Myocyte (in vitro differentiated cells): Measurements from ENCODE around the gene ABCC8. TPM values are rescaled to one million over a fixed set of nuclear protein-coding genes. Genes with fewer than 3 reads are reported as not detected.

Source experiments
- DNase-seq: peaks from one replicate; pipeline ENCODE4 v3.0.0-alpha.2; 2012; ENCODE audit warnings: low read depth
- polyA plus RNA-seq: library from polyadenylated mRNA; unstranded; fragments of >200 nt; gene quantifications from one replicate; pipeline ENCODE4 v1.2.1, GENCODE V29; 2012; ENCODE audit warnings: missing spikeins
- total RNA-seq: library from RNA; depleted of rRNA; stranded (reverse); fragments of >200 nt; gene quantifications from 2 replicates; pipeline ENCODE4 v1.2.3, GENCODE V29; 2014

The ABCC8 gene
- not detected in 2 replicates for total RNA-seq
- not detected for polyA plus RNA-seq

DNA sequence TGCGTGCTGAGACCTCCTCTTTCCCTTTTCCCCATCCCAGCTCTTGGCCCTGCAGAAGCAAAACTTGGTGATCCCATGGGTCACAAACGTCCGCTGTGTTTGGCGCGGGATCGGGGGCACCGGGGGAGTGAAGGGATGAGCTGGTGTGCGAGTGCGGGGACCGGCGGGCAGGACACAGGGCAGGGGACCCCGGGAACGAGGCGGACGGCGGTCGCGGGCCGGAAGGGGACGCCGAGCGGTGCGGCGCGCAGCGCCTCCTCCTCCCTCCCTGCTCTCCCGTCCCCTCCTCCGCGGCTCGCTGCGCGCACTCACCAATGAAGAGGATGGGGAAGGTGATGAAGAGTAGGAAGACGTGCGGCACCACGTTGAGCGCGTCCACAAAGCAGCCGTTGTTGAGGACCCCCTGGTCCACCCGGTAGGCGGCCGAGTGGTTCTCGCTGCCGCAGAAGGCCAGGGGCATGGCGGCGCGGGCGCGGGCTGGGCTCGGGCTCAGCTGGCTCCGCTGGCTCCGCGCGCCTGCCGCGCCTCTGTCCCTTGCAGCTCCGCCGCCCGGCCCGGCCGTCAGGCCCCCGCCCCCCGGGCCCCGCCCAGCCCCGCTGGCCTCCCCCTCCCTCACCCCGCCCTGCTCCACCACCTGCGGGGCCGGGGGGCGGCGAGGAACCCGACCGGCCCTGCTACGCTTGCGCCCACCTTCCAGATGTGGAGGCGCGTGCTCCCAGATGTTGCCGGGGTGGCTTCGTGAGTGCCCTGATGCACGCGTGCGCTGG is at the start of gene ABCC8:
Gene ABCC8, minus strand, starts transcription at position 529 of the 767 bp plus-strand sequence. Its CDS starts 69 bp downstream, at position 460.
- DNase-seq = no peak

DNA sequence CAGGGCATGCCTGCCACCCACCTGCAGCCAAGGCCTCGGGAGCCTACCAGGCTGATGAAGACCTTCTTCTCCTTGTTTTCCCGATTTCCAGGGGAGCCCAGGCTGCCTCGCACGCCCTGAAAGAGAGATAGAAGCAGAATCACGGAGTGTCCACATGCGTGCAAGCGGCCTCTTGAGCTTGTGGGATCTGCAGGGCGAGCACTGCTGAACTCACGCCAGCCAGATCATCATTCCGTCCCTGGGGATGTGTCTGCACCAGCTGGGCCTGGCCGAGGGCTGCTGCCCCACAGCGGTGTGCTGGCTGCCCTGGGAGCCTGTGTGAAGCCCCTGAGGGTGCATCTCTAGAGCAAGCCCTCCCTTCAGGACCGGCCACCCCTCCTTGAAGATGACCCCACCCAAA is 49.7 kb upstream of the ABCC8 start:
- peak; percentile 52 for DNase-seq

DNA sequence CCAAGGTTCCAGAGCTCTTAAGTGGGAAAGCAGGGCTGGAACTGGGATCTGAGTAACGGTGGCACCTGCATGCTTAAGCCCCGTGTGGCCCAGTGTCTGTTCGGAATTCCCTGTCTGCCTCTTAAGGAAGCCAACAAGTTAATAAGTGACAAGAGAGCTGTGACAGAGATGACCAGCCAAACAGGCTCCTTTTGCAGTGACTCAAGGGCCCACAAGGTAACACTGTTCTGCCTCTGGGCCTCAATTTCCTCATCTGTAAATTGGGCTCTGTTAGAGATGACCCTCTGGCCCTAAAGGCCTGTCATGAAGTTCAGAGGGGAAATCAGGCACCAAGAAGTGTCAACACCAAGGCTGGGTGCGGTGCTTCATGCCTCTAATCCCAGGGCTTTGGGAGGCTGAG is 48.9 kb upstream of the ABCC8 start:
- no peak for DNase-seq

DNA sequence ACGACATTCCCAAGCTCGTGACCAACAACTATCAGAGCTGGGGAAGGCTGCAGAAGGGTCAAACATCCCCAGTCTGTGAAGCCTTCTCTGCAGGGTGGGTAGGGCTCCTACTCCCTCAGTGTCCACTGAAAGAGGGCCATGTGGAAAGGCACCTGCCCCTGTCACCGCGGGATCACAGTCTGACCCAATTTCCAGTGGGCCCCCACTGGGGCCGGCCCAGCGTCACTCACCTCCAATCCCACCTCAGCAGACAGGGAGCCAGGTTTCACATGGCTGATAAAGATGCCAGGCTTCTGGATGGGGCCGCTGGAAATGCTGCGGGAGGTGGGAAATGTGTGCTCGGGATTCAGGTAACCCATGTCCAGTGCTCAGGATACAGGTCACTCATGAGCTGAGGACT is 47.6 kb upstream of the ABCC8 start:
- no peak for DNase-seq

DNA sequence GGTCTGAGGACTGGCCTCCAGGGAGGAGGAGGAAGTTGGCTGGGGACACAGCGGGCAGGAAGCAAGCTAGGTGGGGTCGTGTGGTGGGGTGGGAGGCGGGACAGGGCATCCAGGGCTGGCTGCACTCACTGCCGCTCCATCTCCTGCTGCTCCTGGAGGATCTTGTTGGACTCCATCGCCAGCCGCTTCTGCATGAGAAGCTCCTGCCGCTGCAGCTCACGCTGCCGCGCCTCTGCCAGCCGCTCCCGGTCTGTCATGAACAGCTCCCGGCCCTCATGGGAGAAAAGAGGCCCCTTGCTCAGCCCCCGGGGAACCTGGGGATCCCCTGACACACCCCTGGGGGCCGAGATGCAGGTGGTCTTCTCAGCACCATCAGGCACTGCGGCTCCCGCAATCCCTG is 46.0 kb upstream of the ABCC8 start:
- DNase-seq = no peak

DNA sequence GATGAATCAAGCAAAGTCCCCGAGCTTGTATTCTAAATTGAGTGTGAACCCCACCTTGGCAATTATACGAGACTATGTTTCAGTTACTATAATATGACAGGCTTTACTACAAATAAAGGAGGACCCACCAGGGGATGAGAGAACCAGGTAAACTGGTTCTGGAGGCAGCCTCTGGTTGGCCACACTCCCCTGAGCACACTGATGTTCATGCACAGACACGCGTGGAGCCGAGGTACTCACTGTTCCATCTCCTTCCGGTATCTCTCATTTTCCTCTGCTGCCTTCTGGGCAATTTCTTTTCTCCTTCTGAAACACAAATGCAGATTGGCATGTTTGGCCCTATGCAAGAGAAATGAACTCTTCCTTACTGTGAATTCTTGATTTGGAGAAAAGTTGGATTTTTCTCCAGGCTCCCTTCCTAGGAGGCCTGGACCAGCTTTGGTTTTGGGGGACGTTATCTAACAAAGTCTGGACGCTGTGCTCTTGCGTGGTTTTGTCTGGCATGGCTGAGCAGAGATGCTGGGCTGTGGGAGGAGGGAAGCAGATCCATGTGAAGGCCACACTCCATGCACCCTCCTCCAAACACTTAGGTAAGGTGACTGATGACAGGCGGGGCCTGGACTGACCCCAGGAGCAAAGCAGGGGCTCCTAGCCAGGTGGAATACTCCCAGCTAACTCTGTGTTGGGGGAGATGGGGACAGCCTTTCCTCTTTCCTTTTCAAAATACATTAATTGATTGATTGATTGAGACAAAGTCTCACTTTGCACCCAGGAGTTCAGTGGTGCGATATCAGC is 44.7 kb upstream of the ABCC8 start:
- no peak for DNase-seq

DNA sequence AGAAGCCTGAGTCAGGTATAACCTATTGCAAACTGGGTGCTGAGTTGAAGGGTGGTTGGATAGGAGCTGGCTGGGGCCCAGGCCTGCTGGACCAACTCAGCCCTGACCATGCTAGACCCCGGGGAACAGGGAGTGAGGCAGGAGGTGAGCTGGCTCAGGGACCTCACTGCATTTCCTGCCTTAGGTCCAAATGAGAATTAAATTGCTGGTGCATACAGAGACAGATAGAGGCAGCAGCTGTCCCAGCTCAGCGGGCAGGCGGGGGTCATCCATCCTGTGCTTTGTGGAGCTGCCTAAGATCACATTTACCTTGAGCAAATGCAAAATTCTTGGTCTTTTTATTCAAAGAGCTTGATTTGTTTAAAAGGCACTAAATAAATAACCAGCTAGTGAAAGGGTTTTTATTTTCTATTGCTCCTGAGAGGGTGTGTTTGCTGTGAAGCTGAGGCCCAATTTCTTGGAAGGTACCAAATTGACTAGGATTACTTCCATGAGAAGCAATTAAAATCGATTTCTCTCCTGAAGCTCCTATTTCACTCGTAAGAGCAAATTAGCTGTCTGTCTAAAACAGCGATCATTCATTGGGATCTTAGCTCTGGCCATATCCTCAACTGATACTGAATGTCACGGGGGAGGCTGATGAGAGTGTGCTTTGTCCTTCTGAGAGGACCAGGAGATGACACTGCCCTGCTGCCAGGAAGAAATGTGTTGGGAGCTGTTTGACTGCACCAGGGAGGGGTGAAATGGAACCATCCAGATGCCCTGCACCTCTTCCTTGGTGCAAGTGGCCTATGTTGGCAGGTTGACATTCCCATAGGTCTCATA is 42.6 kb upstream of the ABCC8 start:
- no peak for DNase-seq

DNA sequence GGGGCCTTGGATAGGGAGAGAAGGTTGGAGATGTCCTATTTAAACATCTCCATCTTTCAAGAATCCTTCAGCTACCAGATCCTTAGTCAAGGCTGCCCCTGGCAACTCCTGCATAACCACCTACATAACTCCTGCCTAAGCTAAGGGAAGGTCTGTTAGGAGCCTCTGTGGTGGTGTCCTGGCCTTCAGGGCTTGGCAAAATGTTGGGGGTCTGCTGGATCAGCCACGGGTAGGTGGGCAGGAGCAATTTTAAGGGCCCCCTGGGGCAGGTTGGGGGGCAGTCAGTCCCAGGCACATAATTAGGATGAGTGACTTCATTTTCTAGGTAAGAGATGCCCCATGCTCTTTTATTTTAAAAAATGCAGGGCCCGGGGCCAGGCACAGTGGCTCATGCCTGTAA is 41.7 kb upstream of the ABCC8 start:
- no peak for DNase-seq

DNA sequence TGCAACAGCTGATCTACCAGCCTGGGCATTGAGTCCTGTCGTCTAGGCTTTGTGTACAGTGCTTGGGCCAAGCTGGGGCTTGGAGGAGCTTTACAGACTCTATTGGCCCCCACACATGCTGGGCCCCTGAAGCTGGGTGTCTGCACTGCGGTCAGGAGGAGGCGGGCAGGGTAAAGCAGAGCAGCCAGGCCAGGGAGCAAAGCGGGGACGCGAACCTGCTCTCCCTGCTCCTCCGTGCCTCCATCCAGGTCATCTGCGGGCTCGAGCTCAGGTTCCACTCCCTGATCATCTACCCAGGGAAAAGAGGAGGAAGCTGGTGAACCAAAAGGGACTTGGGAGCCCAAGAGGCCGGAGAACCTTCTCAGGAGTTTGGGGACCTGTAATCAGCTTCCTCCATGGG is 40.5 kb upstream of the ABCC8 start:
- no peak for DNase-seq

DNA sequence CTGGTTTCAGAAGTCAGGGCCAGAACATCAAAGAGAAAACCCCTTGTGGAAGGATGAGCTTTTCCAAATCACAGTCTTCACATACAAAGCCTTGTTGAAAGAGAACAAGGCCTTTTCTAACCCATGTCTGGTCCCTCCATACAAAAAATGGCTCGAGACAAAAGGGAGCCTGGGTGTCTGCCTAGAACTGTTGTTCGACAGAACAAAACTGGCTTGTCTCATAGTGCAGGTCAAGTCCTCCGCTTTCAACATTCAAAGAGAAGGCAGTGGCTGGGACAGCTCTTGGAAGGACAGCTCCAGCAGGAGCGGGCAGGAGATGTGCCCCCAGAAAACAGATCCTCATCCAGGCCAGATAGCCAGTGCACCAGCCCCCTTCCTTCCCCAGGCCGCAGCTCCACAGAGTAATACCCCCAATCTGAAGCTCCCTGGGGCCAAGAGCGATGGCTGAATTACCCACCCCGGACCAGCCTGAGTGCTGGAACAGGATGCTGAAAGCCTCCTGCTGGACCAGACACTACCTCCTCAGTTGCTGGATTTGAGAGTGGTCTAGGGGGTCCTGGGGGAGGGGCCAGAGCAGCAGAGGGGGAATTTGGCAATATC is 40.0 kb upstream of the ABCC8 start:
- no peak for DNase-seq

DNA sequence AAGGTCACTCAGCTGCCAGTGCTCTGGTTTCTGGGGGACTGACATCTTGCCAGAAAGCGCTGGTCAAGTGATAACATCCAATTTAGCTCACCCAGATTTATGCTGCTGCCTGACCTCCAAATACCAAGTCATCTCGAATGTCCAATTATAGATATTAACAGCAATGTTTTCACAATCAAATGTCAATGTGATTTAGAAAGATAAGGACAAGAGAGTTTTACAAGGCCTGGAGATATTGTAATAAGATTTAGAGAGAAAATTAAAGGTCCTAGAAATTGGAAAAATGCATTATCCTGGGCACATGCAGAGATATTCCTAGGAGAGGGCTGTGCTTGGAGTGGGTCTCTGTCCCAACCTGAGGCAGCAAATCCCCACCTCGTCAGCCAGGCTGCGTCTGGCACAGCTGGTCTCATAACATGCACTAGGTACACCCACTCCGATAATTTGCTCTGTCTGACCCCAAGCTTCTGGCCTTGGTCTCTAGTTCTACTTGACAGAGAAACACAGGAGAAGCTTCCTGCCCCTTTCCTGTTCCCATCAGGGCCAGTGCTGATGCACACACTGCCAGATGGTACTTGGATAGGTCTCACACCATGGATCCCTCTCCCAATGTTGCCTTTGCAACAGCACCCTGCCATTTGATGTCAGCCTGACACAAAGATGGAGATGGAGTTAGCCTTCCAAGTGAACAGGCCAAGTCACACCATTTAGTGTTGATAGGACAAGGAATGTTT is 39.0 kb upstream of the ABCC8 start:
- DNase-seq = no peak

DNA sequence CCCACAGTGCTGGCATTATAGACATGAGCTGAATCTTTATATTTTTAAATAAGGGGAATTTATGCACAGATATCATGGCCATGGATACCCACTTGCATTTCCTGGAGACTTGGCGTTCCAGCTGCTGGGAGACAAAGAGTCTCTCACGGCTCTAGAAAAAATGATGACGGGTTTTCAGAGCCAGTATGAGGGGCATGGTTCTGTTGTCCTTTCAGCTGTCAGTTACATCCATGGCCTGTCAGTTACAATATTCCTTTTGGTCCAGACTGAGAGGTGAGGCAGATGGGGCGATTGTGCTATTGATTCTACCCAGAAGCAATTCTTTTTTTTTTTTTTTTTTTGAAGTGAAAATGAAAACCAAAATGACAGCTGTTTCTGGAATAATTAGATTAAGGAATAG is 37.8 kb upstream of the ABCC8 start:
- DNase-seq = no peak

DNA sequence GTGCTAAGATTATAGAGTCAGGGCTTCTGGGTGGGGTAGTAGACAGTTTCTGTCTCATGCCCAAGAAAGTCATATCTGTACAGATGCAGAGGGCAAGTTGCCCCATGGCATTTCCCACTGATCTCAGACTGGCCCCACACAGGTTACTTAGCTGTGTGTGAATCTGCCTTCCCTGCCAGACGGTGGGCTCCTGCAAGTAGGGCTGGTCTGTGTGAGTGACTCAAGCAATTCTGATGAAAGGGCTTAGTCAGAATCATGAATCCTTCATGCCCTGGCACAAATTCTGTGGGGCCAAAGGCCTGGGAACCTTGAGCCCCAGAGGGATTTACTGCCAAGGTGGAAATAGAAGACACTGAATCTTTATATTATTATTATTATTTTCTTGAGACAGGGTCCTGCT is 37.2 kb upstream of the ABCC8 start:
- no peak for DNase-seq

DNA sequence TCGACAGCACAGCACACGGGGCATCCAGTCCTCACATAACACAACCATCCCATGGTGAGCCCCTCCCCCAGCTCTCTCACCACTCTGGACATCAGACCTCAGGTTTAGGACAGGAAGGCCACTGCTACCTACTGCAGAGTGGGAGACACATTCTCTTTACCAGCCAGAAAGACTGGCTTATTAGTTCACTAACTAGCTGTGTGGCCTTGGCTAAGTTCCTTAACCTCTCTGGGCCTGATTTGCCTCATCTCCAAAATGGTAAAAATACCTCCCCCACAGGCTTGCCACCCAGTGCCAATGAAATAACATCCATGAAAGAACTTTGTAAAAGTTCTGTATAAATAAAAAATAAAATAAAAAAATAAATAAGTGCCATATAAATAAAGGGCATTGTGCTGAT is 35.5 kb upstream of the ABCC8 start:
- no peak for DNase-seq

DNA sequence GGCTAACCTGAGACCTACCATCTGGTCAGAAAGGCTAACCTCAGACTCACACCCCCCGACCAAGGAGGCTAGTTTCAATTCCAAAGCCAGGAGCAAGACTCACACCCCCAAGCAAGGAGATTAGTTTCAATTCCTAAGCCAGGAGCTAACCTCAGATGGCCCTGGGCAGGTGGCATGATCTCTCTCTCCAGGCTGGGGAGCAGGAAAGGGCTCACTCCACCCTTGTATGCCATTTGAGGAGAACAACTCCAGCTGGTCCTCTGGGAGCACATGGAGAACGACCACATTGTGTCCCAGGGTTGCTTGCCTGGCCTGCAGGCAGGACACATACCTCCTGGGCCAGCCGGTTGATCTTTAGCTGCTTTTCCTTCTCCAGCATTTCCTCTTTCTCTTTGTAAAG is 34.9 kb upstream of the ABCC8 start:
- DNase-seq = peak; percentile 69

DNA sequence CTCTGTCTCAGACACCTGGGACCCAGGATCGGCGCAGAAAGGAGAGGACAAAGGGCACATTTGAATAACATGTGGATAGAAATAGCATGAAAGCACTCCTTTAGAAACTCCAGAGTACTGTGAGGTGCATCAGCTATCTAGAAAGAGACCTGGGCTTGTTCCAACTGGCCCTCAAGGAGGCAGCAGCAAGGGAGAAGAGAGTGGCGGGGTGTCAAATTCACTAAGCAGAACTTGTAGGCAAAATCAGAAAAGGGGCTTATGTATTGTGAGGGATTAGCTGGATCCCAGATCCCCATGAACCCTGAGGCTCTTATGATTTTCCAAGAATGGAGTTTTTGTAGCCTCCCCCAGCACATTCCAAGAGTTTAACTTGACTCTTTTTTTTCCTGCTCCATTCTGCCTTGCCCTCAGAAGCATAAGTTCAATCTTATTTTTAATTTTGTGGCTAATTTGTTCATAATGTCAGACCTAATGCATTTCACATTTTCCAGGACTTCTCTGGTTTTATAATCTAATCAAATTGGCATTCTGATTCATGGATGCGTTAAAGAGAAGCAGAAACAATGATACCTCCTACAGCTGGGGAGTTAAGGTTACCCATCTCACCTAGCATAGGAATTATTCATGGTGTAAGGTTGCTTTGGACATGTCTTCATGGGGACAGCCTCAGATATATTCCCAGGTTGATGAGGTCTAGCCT is 34.0 kb upstream of the ABCC8 start:
- no peak for DNase-seq

DNA sequence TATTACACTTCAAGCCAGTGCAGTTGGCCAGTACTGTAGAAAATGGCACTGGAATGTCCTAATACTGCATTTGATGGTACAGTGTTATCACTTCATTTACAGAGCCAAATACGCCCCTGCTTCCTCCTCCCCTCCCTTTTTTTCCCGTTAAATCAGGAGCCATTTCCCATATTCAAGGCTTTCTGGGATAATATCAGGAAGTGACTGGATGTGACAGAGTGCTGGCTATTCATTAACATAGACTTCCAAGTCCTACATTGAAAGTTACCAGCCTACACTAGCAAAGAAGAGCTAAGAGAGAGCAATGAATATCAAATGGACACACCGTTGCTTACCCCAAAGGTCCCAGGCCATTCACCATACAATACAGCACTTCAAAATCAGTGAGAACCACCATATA is 32.1 kb upstream of the ABCC8 start:
- no peak for DNase-seq

DNA sequence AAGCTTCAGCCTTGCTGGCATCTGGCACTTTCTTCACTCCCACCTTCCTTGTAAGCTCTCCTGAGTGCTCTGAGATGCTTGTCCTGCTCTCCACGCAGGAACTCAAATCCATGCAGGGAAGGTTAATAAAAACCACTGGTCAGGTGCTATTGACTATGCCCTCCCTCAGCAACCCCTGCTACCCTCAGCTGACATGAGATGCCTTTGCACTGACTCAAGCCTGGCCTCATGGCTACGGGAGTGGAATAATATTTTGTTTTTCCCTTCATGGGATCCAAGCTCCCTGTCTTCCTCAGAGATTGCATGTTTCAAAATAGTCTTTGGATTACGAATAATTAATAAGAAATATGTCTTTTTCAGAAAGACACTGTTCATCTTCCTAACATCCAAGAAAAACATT is 31.7 kb upstream of the ABCC8 start:
- peak; percentile 61 for DNase-seq

DNA sequence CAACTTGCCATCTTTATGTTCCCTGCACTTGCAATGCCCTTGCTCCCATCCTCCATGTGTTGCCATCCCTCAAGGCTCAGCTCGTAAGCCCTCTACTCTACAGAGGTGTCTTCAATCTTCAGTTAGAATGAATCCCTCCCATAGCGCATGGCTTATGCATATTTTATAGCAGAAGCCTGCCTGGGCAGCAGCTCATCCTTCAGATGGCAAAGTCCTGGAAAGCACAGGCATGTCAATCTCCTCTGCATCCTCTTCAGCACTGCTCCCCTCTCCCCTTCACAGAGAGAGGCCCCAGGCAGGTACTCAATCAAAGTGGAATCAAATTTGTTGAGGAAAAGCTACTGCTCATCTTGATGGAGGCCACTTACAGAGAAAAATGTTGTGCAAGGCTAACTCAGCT is 31.1 kb upstream of the ABCC8 start:
- DNase-seq = no peak

DNA sequence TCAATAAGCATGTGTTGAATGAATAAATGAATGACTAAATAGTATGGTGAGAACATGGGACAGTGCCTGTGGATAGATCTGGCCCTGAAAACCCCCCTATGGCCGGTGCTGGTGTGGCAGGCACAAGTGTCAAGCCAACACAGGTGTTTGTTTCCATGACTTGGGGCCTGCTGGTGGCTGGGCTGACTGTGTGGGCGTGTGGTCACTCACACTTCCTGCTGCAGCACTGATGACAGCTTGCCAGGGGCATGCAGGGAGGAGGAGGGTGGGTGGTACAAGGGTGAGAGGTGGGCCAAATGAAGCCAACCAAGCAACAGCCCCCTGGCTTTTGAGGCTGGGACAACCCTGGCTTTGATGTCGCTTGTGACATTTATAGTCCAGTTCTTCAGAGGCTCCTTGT is 30.3 kb upstream of the ABCC8 start:
- DNase-seq = peak; percentile 38
